ENCODE measurements around the gene MMP25.

GRCh38 chr16:3004319-3004718 is 42.0 kb upstream of the MMP25 start:
- TF ChIP-seq, protein P1, sequence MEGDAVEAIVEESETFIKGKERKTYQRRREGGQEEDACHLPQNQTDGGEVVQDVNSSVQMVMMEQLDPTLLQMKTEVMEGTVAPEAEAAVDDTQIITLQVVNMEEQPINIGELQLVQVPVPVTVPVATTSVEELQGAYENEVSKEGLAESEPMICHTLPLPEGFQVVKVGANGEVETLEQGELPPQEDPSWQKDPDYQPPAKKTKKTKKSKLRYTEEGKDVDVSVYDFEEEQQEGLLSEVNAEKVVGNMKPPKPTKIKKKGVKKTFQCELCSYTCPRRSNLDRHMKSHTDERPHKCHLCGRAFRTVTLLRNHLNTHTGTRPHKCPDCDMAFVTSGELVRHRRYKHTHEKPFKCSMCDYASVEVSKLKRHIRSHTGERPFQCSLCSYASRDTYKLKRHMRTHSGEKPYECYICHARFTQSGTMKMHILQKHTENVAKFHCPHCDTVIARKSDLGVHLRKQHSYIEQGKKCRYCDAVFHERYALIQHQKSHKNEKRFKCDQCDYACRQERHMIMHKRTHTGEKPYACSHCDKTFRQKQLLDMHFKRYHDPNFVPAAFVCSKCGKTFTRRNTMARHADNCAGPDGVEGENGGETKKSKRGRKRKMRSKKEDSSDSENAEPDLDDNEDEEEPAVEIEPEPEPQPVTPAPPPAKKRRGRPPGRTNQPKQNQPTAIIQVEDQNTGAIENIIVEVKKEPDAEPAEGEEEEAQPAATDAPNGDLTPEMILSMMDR (IDR thresholded peaks at IDR 0.05; ENCODE audit: poor library complexity): no peak
- no peak for TF ChIP-seq EZH2 (IDR thresholded peaks at IDR 0.05; ENCODE audit: borderline replicate concordance)
- TF ChIP-seq EZH2phosphoT487 (IDR thresholded peaks at IDR 0.05; ENCODE audit: low read depth, severe bottlenecking, unreplicated experiment): no peak

All from hepatocyte (in vitro differentiated cells).